ENCODE results near the gene RPL29. TPM values are rescaled to one million over a fixed set of nuclear protein-coding genes. Genes with fewer than 3 reads are reported as not detected.
A peak's percentile ranks its signal among the peaks of the same experiment; 100 is the strongest.

The RPL29 gene
- total RNA-seq, 4 donors from 2014 or later: 1,191 to 2,826 (median 1,725) TPM

DNA sequence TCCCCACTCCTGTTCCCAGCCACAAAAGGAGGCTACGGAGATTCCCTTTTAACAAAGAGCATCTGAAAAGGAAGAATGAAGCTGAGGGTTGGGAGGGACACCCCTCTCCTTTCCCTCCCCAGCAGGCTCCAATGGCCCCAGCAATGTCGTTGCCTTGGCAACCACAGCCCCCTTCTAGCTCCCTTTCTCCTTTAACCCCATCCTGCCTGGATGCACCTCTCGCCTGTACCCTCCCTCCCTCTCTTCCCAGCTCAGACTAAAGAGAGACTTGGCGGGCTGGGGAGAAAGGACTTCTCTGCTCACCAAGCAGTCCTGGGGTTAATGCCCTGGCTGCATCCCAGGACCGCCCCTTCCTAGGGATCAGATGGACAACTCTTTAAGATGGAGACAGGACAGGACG lies 7.1 kb upstream of the RPL29 start:
- H3K27ac ChIP-seq: no peak overlapping the region
- H3K4me1 ChIP-seq: peaks cover 13 to 41% (median 30%) of the 10 kb centered on the region in 3 donors
- H3K9me3 ChIP-seq: no peaks in the 10 kb centered on the region
- TF ChIP-seq, protein P1, sequence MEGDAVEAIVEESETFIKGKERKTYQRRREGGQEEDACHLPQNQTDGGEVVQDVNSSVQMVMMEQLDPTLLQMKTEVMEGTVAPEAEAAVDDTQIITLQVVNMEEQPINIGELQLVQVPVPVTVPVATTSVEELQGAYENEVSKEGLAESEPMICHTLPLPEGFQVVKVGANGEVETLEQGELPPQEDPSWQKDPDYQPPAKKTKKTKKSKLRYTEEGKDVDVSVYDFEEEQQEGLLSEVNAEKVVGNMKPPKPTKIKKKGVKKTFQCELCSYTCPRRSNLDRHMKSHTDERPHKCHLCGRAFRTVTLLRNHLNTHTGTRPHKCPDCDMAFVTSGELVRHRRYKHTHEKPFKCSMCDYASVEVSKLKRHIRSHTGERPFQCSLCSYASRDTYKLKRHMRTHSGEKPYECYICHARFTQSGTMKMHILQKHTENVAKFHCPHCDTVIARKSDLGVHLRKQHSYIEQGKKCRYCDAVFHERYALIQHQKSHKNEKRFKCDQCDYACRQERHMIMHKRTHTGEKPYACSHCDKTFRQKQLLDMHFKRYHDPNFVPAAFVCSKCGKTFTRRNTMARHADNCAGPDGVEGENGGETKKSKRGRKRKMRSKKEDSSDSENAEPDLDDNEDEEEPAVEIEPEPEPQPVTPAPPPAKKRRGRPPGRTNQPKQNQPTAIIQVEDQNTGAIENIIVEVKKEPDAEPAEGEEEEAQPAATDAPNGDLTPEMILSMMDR (IDR thresholded peaks at IDR 0.05): no peak
- TF ChIP-seq POLR2A (IDR thresholded peaks at IDR 0.05): no peak
- DNase-seq: no peak
- no peaks in the 10 kb centered on the region for H3K36me3 ChIP-seq
- intact Hi-C loops (cut with DNase I): loop anchor here (5.0 kb wide), 3 partner anchors 50 to 140 kb away; no protein-coding TSS in a partner anchor
- no peak overlapping the region for H3K4me3 ChIP-seq
- 56 to 63% methylated on average over 2 to 3 of the region's 6 CpGs for WGBS, 2 donors
- peaks cover 0 to 7% (median 0%) of the 10 kb centered on the region in 4 donors for H3K27me3 ChIP-seq

DNA sequence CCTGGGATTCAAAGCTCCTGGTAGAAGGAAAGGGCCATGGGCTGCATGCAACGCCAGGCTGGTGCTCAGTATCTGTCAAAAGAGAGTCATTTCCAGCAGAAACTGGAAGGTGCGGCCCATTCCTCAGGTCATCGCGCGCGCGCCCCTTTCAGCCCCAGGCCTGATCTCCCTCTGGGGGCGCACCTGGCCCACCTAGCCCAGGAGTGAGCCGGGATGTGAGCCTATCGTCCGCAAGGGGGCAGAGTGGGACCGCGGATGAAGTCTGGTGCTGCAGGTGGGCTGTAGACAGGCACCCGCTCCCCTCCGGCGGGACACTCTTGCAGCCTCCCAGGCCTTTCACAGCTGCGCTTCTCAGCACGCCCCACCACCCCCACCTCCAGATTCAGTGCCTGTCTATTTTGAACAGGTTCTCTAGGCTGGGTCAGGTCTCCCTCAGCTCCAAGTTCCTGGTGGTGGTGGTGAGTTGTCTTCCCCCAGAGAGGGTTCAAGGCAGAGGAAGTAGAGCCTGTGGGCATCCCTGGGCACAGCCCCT lies 5.8 kb upstream of the RPL29 start:
- Histone ChIP-seq H3K9me3 (no peaks in the 10 kb centered on the region), H3K4me1 (peaks cover 13 to 44% (median 30%) of the 10 kb centered on the region in 3 donors), H3K27ac (no peak overlapping the region), H3K4me3 (no peak overlapping the region), H3K27me3 (peaks cover 0 to 7% (median 0%) of the 10 kb centered on the region in 4 donors), H3K36me3 (no peaks in the 10 kb centered on the region)
- DNase-seq: no peak
- intact Hi-C loops (cut with DNase I): loop anchor here (5.0 kb wide), 3 partner anchors 51 to 141 kb away; no protein-coding TSS in a partner anchor
- TF ChIP-seq POLR2A (IDR thresholded peaks at IDR 0.05): no peak
- TF ChIP-seq, protein P1 (IDR thresholded peaks at IDR 0.05): peak; percentile 85 to 94 (median 90)
- WGBS, 2 donors: 0 to 2% methylated on average over 8 to 14 of the region's 18 CpGs

DNA sequence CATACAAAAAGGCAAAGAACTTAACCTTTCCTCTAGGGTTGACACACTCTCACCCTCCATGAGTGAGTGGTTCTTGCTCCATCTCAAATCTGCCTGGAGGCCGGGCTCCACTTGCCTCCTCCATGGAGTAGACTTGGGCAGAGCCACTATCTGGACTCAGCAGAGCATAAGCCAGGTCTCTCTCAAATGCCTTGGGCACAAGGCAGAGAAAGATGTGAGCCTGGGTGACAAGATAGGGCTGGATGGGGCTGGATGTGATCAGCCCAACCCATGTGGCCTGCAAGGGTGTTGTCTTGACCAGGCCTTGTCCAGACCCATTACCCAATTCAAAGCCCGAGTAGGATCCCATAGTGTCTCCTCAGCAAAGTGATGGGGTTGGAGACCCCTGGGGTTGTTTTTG lies 4.2 kb upstream of the RPL29 start:
- 80 to 100% methylated on average over 1 to 2 of the region's 2 CpGs for WGBS, 2 donors
- peaks cover 0 to 7% (median 0%) of the 10 kb centered on the region in 4 donors for H3K27me3 ChIP-seq
- H3K36me3 ChIP-seq: peaks cover 0 to 1% (median 0%) of the 10 kb centered on the region in 3 donors
- peaks cover 1 to 39% (median 17%) of the 10 kb centered on the region in 3 donors for H3K4me1 ChIP-seq
- intact Hi-C loops (cut with DNase I): loop anchor here (5.0 kb wide), 3 partner anchors 52 to 142 kb away; no protein-coding TSS in a partner anchor
- no peak overlapping the region for H3K4me3 ChIP-seq
- no peaks in the 10 kb centered on the region for H3K9me3 ChIP-seq
- H3K27ac ChIP-seq: no peak overlapping the region
- DNase-seq: no peak
- TF ChIP-seq POLR2A (IDR thresholded peaks at IDR 0.05): no peak
- TF ChIP-seq, protein P1 (IDR thresholded peaks at IDR 0.05): no peak

DNA sequence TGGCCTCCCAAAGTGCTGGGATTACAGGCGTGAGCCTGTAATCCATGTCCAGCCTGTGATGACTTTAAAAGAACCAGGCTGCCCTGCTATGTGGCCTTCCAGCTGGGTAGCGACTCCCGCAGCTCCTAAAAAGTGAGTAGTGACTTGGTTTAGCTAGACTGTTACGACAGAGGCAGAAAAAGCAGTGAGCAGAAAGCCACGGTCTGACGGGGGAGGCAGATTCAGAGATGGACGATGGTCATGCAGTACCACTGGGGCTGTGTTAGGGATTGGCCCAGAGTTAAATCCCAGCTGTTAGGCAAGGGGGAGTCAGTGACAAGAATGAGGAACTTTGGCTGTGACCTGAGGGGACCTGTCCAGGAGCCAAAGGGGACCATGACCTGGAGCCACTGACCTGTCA lies 3.1 kb upstream of the RPL29 start:
- H3K27ac ChIP-seq: no peak overlapping the region

More for the DNA sequence above, 3.1 kb upstream of the RPL29 start:
- 67 to 70% methylated on average over 3 to 5 of the region's 7 CpGs for WGBS, 2 donors
- peaks cover 0 to 7% (median 0%) of the 10 kb centered on the region in 4 donors for H3K27me3 ChIP-seq
- H3K4me1 ChIP-seq: peaks cover 9 to 39% (median 18%) of the 10 kb centered on the region in 3 donors
- intact Hi-C loops (cut with DNase I): no loop called here
- H3K4me3 ChIP-seq: no peak overlapping the region
- H3K36me3 ChIP-seq: peaks cover 7 to 12% (median 10%) of the 10 kb centered on the region in 3 donors
- TF ChIP-seq POLR2A (IDR thresholded peaks at IDR 0.05): no peak
- TF ChIP-seq, protein P1 (IDR thresholded peaks at IDR 0.05): no peak
- H3K9me3 ChIP-seq: no peaks in the 10 kb centered on the region
- no peak for DNase-seq

Data from esophagus squamous epithelium (tissue), 5 donors.